GM12873 (cell line): Measurements from ENCODE around the gene LFNG.

ENCODE experiments used
- CTCF ChIP-seq: IDR thresholded peaks from 2 replicates; pipeline ENCODE4 v1.5.1; 2012; ENCODE audit warnings: low read depth, mild to moderate bottlenecking, moderate library complexity, low read length, control low read depth; ENCODE audit not compliant: insufficient read depth; ENCODE audit errors: missing control alignments

Gene LFNG

DNA sequence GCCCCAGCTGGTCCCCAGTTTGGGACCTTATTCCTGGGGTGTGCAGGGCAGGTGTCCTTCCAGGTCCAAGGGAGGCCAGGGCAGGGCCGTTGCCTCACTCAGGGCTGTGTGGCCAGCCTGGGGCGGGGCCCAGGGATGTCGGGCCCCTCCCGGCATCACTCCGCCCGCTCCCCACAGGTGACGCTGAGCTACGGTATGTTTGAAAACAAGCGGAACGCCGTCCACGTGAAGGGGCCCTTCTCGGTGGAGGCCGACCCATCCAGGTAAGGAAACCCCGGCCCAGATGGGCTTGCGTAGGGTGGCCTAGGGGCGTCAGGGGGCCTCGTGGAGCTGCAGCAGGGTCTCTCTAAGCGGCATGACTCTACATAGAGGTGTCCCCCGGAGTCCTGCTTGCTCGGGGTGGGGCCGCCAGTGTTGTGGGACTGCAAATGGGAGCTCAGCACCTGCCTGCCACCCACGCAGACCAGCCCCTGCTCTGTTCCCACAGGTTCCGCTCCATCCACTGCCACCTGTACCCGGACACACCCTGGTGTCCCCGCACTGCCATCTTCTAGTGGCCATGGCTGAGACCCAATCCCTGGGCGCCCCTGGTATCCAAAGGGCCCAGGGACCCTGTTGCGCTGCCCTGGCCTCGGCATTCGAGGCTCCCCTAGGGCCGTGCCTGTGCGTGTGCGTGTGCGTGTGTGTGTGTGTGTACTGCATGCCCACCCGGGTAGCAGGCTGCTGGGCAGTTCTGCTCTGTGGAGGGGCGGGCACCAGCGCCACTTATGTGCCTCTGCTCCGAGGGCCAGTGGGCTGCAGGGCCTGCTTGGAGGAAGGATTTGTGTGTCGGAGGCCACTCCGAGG is 7.3 kb downstream of the LFNG start:
- no peak for TF ChIP-seq CTCF

DNA sequence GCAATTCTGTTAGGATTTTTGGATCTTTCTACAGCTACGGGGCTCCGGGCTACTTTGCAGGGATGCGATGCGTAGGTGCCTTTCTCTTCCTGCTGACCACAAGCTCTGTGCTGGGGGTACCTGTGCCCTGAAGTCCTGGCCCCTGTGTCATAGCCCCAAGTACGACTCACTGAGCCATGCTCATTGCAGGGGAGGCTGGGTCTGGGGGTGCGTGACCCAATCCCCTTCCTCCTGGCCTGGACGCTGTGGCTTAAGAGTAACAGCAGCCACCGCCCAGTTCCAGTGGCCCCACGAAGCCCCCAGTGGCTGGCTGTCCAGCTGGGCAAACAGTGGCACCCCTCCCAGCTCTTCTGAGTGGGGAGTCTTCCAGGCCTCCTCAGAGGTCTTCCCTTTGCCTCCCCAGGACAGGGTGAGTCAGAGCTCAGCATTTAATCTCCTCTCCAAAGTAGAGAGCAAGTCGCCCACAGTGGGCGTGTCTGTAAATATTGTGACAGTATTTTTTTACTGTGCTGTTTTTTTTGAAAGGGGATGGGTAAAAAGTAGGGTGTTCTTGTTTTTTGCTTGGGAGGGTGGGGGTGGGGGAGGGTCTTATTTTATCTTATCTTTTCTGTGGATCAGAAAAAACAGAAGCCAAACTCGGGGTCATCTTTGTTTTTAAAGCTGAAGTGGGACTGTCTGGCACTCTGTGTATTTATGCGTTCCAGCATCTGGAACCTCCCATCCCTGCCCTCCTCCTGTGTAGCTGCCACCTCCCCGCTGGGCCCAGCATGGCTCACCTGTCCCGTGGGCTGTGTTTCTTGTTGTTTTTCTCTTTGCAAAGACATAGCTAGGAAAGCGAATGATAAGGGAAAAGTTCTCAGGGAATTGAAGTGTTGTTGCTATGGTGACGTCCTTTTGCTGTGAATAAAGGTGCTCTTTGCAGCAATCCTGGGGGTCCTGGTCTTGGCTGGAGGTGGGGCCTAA is 8.2 kb downstream of the LFNG start:
- TF ChIP-seq CTCF = no peak

DNA sequence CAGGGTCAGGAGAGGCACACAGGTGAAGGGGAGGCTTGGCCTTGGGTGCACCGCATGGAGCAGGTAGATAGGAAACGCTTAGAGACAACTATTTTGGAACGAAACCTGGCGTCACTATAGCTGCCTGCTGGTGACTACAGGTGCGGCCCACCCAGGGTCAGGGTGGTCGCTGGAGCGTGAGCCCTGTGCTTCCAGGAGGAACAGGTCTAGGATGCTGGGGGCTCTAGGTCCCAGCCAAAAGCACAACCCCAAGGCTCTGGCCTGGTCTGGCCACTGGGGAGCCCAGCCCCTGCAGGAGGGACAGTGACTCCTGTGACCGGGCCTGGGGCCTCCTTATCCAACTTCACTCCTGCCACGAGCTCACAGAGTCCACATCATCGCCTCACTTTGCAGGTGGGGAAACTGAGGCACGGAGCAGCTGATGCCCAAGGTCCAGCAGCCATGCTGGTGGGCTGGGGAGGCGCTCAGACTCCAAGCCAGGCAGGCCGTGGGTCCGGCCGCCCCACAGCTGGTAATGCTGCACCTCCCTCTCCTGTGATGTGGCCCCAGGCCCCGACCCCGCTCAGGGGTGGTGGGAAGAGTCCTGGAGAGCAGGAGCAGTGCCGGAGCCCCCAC is 9.0 kb downstream of the LFNG start:
- no peak for TF ChIP-seq CTCF

DNA sequence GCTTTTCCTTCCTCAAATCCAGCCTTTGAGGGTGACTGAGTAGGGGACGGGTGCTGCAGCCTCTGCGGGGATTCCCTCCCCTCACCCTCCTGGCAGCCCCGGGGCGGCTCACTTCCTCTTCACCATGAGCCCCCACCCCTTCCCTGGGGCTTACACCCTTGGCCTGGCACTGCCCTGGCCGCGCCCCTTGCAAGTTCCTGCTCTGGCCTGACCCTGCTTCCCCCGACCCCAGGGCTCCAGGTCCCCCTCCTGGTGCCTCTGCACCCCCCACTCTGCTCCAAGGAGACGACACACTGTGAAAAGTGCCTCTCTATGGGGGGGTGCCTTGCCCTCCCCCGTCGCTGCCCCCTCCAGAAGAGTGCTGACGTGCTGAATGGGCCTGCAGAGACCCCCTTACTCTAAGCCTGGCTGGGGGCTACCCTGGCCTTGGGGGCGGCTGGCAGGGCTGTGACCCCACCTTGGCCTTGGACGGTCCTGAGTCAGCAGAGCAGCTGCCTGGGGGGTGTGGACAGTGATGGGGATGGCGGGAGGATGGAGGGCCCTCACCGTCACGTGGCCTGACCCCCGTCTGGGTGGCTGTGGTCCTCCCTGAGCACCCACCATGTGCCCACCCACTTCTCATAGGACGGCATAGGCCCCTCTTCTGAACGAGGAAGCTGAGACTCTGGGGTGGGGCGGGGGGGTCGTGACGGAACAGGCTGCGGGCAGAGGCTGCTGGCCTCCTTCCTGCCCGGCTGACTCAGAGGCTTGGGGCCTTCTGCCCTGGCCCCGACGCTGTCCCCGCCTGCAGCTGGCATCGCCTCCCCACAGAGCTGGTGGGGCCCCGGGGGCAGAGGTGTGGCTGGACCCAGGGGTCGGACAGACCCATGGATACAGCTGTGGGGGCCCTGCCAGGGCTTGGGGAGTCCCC is 9.8 kb downstream of the LFNG start:
- TF ChIP-seq CTCF = no peak

DNA sequence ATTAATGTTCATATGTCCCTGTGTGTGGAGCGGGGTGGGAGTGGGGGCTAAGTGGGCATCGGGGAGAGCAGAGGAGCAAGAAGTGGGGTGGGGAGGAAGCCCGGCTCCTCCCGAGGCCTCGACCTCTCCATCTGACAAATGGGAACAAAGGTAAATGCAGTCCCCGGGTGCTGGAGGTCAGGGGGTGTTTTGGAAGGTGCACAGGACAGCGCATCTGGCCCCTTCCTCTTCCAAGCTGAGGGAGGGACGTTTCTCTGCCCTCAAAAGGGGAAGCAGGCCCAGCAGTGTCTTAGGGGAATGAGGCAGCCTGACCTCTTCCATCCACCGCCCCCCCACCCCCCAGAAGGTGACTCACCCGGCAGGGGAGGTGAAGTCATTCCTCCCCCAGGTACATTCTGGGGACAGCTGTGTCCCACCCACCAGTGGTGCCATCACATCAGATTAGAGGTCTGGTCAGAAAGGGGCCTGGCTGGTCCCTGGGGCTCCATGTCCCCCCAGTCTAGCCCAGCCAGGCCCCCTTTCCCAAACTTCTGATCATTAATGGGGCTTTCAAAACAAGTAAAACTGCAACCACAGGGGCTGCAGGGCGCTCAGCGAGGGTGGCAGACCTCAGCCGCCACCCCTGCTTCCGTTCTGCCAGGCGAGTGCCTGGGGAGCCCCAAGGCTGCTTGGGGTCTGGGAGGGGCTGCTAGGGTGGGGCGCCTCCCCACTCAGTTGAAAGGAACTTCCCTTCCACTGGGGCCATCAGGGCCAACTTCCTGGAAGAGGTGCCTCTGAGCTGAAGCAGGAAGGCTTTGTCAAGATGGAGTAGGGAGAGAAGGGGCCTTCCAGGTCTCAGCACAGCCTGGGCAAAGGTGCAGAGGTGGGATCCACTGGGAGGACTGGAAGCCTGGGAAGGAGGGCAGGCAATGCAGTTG is 10.8 kb downstream of the LFNG start:
- TF ChIP-seq CTCF = no peak
